WTC11 (cell line): ENCODE results near the gene BAIAP2L2. TPM values are rescaled to one million over a fixed set of nuclear protein-coding genes. Genes with fewer than 3 reads are reported as not detected.

Source experiments
- ATAC-seq: fragments of 200-7000 bp; cut with Tn5 transposase; 2 replicates; pipeline ENCODE4 v1.10.0; 2021; ENCODE audit warnings: mild to moderate bottlenecking, moderate library complexity
- CTCF ChIA-PET: fragments of 300-600 bp; sonication (Branson Sonifier 250); formaldehyde crosslinking; loops from one replicate; lab custom pipeline; 2021; ENCODE audit warnings: antibody characterized with exemption; lab: Charles Lee
- POLR2A ChIA-PET: fragments of 350-600 bp; sonication (Branson Sonifier 250); formaldehyde crosslinking; loops from one replicate; lab custom pipeline; 2021; ENCODE audit warnings: antibody characterized with exemption; lab: Charles Lee
- DNase-seq: peaks from one replicate; pipeline ENCODE4 v3.0.0; 2021; ENCODE audit warnings: low spot score
- H3K27ac Mint-ChIP-seq: 2 replicates; pipeline ENCODE4 v1.8.0; 2021; ENCODE audit warnings: mixed read lengths
- H3K27me3 Mint-ChIP-seq: 2 replicates; pipeline ENCODE4 v1.8.0; 2021; ENCODE audit warnings: low read depth, mild to moderate bottlenecking, moderate library complexity, mixed read lengths
- H3K36me3 Mint-ChIP-seq: 2 replicates; pipeline ENCODE4 v1.8.0; 2021; ENCODE audit warnings: mixed read lengths
- H3K4me1 Mint-ChIP-seq: 2 replicates; pipeline ENCODE4 v1.8.0; 2022; ENCODE audit warnings: mixed read lengths
- H3K4me3 Mint-ChIP-seq: 2 replicates; pipeline ENCODE4 v1.8.0; 2021; ENCODE audit warnings: mild to moderate bottlenecking, moderate library complexity, mixed read lengths
- H3K9me3 Mint-ChIP-seq: 2 replicates; pipeline ENCODE4 v1.8.0; 2021; ENCODE audit warnings: mixed read lengths
- FOXJ3 ChIP-seq: sonication (generic); formaldehyde crosslinking; IDR thresholded peaks from 2 replicates; pipeline ENCODE4 v1.9.0; 2021; ENCODE audit warnings: missing genetic modification reagents, mild to moderate bottlenecking, borderline replicate concordance
- HMGA2 ChIP-seq: fragments of 250-450 bp; sonication (Bioruptor Pico); IDR thresholded peaks from 2 replicates; pipeline ENCODE4 v1.4.0; 2021; ENCODE audit warnings: mild to moderate bottlenecking, moderate library complexity
- ZBTB21 ChIP-seq: sonication (generic); formaldehyde crosslinking; IDR thresholded peaks from 2 replicates; pipeline ENCODE4 v1.8.1; 2023; ENCODE audit warnings: mild to moderate bottlenecking, missing genetic modification reagents, borderline replicate concordance
- ZNF396 ChIP-seq: fragments of 250-450 bp; sonication (Bioruptor Pico); IDR thresholded peaks from 2 replicates; pipeline ENCODE4 v1.8.0; 2021; ENCODE audit warnings: mild to moderate bottlenecking, moderate library complexity, borderline replicate concordance
- total RNA-seq: library from RNA; stranded (reverse); gene quantifications from 3 replicates; pipeline ENCODE4 v1.2.3, GENCODE V29; 2021
- TF ChIP-seq, protein P1 (sequence below): fragments of 250-450 bp; sonication (Bioruptor Pico); IDR thresholded peaks from 2 replicates; pipeline ENCODE4 v1.9.0; 2021; ENCODE audit warnings: mild to moderate bottlenecking, borderline replicate concordance
- TF ChIP-seq, protein P2 (sequence below): sonication (generic); formaldehyde crosslinking; IDR thresholded peaks from 2 replicates; pipeline ENCODE4 v1.8.0; 2023; ENCODE audit warnings: missing genetic modification reagents
- TF ChIP-seq, protein P3 (sequence below): sonication (generic); formaldehyde crosslinking; IDR thresholded peaks from 2 replicates; pipeline ENCODE4 v1.8.1; 2022; ENCODE audit warnings: low read depth, missing genetic modification reagents, borderline replicate concordance
- TF ChIP-seq, protein P4 (sequence below): sonication (generic); formaldehyde crosslinking; IDR thresholded peaks from 2 replicates; pipeline ENCODE4 v1.8.1; 2023; ENCODE audit warnings: mild to moderate bottlenecking, missing genetic modification reagents, borderline replicate concordance
- TF ChIP-seq, protein P5 (sequence below): sonication (generic); formaldehyde crosslinking; IDR thresholded peaks from 2 replicates; pipeline ENCODE4 v1.8.0; 2022; ENCODE audit warnings: missing genetic modification reagents
- TF ChIP-seq, protein P6 (sequence below): sonication (generic); formaldehyde crosslinking; IDR thresholded peaks from 2 replicates; pipeline ENCODE4 v1.8.1; 2022; ENCODE audit warnings: missing genetic modification reagents, borderline replicate concordance

Gene BAIAP2L2
- total RNA-seq, 1 experiment from 2014 or later: 3.0 TPM

DNA sequence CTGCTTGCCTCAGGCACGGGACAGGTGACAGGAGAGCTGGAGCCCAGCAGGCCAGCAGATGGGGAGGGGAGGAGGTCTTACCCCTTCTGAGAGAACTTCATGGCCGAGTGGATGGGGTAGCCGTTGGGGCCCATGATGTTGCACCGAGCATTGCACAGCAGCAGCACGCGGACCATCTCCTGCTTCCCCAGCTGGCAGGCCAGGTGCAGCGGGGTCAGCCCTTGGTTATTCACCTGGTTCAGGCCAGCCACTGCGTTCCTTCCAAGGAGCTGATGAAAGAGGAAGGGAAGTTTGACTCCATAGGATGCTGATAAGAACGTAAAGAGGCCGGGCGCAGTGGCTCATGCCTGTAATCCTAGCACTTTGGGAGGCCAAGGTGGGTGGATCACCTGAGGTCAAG is 29.4 kb upstream of the BAIAP2L2 start (continued):
- TF ChIP-seq, protein P1, sequence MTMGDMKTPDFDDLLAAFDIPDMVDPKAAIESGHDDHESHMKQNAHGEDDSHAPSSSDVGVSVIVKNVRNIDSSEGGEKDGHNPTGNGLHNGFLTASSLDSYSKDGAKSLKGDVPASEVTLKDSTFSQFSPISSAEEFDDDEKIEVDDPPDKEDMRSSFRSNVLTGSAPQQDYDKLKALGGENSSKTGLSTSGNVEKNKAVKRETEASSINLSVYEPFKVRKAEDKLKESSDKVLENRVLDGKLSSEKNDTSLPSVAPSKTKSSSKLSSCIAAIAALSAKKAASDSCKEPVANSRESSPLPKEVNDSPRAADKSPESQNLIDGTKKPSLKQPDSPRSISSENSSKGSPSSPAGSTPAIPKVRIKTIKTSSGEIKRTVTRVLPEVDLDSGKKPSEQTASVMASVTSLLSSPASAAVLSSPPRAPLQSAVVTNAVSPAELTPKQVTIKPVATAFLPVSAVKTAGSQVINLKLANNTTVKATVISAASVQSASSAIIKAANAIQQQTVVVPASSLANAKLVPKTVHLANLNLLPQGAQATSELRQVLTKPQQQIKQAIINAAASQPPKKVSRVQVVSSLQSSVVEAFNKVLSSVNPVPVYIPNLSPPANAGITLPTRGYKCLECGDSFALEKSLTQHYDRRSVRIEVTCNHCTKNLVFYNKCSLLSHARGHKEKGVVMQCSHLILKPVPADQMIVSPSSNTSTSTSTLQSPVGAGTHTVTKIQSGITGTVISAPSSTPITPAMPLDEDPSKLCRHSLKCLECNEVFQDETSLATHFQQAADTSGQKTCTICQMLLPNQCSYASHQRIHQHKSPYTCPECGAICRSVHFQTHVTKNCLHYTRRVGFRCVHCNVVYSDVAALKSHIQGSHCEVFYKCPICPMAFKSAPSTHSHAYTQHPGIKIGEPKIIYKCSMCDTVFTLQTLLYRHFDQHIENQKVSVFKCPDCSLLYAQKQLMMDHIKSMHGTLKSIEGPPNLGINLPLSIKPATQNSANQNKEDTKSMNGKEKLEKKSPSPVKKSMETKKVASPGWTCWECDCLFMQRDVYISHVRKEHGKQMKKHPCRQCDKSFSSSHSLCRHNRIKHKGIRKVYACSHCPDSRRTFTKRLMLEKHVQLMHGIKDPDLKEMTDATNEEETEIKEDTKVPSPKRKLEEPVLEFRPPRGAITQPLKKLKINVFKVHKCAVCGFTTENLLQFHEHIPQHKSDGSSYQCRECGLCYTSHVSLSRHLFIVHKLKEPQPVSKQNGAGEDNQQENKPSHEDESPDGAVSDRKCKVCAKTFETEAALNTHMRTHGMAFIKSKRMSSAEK (CRISPR knock-in tag): no peak
- TF ChIP-seq ZBTB21 (CRISPR knock-in tag): no peak
- TF ChIP-seq FOXJ3 (CRISPR knock-in tag): no peak
- TF ChIP-seq, protein P2, sequence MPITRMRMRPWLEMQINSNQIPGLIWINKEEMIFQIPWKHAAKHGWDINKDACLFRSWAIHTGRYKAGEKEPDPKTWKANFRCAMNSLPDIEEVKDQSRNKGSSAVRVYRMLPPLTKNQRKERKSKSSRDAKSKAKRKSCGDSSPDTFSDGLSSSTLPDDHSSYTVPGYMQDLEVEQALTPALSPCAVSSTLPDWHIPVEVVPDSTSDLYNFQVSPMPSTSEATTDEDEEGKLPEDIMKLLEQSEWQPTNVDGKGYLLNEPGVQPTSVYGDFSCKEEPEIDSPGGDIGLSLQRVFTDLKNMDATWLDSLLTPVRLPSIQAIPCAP (CRISPR knock-in tag): no peak

DNA sequence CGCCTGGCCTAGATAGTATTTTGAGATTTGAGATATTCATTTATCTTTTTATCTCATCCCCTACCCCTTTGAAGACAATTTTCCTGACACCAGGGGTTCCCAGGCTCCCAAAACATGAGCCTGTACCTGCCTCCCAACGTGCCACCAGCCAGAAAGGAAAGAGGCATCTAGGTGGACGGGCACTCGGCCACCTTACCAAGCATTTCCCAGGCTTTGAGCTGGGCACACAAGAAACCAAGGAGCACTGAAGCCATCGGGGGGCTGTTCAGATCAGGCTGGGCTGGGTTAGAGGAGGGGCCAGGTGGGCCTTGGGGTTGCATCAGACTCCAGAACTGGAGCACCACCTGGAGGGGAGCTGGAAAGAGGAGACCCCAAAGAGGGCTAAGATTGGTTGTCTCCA is 28.5 kb upstream of the BAIAP2L2 start:
- Mint-ChIP-seq H3K9me3 (no peaks in the 10 kb centered on the region), H3K27me3 (no peaks in the 10 kb centered on the region), H3K4me1 (no peaks in the 10 kb centered on the region), H3K36me3 (peaks cover 15% of the 10 kb centered on the region), H3K27ac (no peak overlapping the region), H3K4me3 (no peak overlapping the region)
- TF ChIP-seq, protein P3, sequence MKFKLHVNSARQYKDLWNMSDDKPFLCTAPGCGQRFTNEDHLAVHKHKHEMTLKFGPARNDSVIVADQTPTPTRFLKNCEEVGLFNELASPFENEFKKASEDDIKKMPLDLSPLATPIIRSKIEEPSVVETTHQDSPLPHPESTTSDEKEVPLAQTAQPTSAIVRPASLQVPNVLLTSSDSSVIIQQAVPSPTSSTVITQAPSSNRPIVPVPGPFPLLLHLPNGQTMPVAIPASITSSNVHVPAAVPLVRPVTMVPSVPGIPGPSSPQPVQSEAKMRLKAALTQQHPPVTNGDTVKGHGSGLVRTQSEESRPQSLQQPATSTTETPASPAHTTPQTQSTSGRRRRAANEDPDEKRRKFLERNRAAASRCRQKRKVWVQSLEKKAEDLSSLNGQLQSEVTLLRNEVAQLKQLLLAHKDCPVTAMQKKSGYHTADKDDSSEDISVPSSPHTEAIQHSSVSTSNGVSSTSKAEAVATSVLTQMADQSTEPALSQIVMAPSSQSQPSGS (CRISPR knock-in tag): no peak
- TF ChIP-seq, protein P4, sequence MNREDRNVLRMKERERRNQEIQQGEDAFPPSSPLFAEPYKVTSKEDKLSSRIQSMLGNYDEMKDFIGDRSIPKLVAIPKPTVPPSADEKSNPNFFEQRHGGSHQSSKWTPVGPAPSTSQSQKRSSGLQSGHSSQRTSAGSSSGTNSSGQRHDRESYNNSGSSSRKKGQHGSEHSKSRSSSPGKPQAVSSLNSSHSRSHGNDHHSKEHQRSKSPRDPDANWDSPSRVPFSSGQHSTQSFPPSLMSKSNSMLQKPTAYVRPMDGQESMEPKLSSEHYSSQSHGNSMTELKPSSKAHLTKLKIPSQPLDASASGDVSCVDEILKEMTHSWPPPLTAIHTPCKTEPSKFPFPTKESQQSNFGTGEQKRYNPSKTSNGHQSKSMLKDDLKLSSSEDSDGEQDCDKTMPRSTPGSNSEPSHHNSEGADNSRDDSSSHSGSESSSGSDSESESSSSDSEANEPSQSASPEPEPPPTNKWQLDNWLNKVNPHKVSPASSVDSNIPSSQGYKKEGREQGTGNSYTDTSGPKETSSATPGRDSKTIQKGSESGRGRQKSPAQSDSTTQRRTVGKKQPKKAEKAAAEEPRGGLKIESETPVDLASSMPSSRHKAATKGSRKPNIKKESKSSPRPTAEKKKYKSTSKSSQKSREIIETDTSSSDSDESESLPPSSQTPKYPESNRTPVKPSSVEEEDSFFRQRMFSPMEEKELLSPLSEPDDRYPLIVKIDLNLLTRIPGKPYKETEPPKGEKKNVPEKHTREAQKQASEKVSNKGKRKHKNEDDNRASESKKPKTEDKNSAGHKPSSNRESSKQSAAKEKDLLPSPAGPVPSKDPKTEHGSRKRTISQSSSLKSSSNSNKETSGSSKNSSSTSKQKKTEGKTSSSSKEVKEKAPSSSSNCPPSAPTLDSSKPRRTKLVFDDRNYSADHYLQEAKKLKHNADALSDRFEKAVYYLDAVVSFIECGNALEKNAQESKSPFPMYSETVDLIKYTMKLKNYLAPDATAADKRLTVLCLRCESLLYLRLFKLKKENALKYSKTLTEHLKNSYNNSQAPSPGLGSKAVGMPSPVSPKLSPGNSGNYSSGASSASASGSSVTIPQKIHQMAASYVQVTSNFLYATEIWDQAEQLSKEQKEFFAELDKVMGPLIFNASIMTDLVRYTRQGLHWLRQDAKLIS: no peak
- TF ChIP-seq HMGA2 (CRISPR knock-in tag) (no peak), ZNF396 (no peak)
- TF ChIP-seq, protein P5, sequence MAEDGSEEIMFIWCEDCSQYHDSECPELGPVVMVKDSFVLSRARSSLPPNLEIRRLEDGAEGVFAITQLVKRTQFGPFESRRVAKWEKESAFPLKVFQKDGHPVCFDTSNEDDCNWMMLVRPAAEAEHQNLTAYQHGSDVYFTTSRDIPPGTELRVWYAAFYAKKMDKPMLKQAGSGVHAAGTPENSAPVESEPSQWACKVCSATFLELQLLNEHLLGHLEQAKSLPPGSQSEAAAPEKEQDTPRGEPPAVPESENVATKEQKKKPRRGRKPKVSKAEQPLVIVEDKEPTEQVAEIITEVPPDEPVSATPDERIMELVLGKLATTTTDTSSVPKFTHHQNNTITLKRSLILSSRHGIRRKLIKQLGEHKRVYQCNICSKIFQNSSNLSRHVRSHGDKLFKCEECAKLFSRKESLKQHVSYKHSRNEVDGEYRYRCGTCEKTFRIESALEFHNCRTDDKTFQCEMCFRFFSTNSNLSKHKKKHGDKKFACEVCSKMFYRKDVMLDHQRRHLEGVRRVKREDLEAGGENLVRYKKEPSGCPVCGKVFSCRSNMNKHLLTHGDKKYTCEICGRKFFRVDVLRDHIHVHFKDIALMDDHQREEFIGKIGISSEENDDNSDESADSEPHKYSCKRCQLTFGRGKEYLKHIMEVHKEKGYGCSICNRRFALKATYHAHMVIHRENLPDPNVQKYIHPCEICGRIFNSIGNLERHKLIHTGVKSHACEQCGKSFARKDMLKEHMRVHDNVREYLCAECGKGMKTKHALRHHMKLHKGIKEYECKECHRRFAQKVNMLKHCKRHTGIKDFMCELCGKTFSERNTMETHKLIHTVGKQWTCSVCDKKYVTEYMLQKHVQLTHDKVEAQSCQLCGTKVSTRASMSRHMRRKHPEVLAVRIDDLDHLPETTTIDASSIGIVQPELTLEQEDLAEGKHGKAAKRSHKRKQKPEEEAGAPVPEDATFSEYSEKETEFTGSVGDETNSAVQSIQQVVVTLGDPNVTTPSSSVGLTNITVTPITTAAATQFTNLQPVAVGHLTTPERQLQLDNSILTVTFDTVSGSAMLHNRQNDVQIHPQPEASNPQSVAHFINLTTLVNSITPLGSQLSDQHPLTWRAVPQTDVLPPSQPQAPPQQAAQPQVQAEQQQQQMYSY (CRISPR knock-in tag): peak; percentile 80
- TF ChIP-seq, protein P6, sequence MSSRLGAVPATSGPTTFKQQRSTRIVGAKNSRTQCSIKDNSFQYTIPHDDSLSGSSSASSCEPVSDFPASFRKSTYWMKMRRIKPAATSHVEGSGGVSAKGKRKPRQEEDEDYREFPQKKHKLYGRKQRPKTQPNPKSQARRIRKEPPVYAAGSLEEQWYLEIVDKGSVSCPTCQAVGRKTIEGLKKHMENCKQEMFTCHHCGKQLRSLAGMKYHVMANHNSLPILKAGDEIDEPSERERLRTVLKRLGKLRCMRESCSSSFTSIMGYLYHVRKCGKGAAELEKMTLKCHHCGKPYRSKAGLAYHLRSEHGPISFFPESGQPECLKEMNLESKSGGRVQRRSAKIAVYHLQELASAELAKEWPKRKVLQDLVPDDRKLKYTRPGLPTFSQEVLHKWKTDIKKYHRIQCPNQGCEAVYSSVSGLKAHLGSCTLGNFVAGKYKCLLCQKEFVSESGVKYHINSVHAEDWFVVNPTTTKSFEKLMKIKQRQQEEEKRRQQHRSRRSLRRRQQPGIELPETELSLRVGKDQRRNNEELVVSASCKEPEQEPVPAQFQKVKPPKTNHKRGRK (CRISPR knock-in tag): no peak
- ATAC-seq: peak; percentile 36; the same call in 1 of the 2 replicates
- CTCF ChIA-PET: interaction anchor here (1.0 to 2.5 kb wide), 3 partner anchors 24 to 41 kb away, joined by 4 to 9 read pairs (median 5); no protein-coding TSS in a partner anchor
- POLR2A ChIA-PET: interaction anchor here (0.6 kb wide), 1 partner anchor 31 kb away, joined by 3 read pairs; no protein-coding TSS in a partner anchor
- no peak for DNase-seq
